WTC11 (cell line): ENCODE measurements around the gene VGF. TPM values are rescaled to one million over a fixed set of nuclear protein-coding genes. Genes with fewer than 3 reads are reported as not detected.

Experiments used
- AFF4 ChIP-seq: sonication (generic); formaldehyde crosslinking; IDR thresholded peaks from 2 replicates; pipeline ENCODE4 v1.8.1; 2023; ENCODE audit warnings: mild to moderate bottlenecking, missing genetic modification reagents, borderline replicate concordance
- ATF2 ChIP-seq: sonication (generic); formaldehyde crosslinking; IDR thresholded peaks from 2 replicates; pipeline ENCODE4 v1.8.1; 2022; ENCODE audit warnings: low read depth, missing genetic modification reagents, borderline replicate concordance
- ETV6 ChIP-seq: sonication (generic); formaldehyde crosslinking; IDR thresholded peaks from 2 replicates; pipeline ENCODE4 v1.8.1; 2022; ENCODE audit warnings: mild to moderate bottlenecking, missing genetic modification reagents
- IRF1 ChIP-seq: sonication (generic); formaldehyde crosslinking; IDR thresholded peaks from 2 replicates; pipeline ENCODE4 v1.8.0; 2023; ENCODE audit warnings: missing genetic modification reagents
- JAZF1 ChIP-seq: fragments of 250-450 bp; sonication (Bioruptor Pico); IDR thresholded peaks from 2 replicates; pipeline ENCODE4 v1.9.0; 2021; ENCODE audit warnings: moderate library complexity, mild to moderate bottlenecking, inconsistent platforms
- NFATC4 ChIP-seq: fragments of 250-450 bp; sonication (Bioruptor Pico); IDR thresholded peaks from 2 replicates; pipeline ENCODE4 v1.9.0; 2021; ENCODE audit warnings: mild to moderate bottlenecking
- NR2C2 ChIP-seq: sonication (generic); formaldehyde crosslinking; IDR thresholded peaks from 2 replicates; pipeline ENCODE4 v1.8.0; 2022; ENCODE audit warnings: mild to moderate bottlenecking, missing genetic modification reagents
- OVOL2 ChIP-seq: fragments of 250-450 bp; sonication (Bioruptor Pico); IDR thresholded peaks from 2 replicates; pipeline ENCODE4 v1.9.0; 2021; ENCODE audit warnings: mild to moderate bottlenecking, borderline replicate concordance
- RELA ChIP-seq: sonication (generic); formaldehyde crosslinking; IDR thresholded peaks from 2 replicates; pipeline ENCODE4 v1.8.1; 2022; ENCODE audit warnings: missing genetic modification reagents, mild to moderate bottlenecking, borderline replicate concordance
- SMAD3 ChIP-seq: sonication (generic); formaldehyde crosslinking; IDR thresholded peaks from 2 replicates; pipeline ENCODE4 v1.8.0; 2022; ENCODE audit warnings: missing genetic modification reagents, mild to moderate bottlenecking, borderline replicate concordance
- SP1 ChIP-seq: sonication (generic); formaldehyde crosslinking; conservative IDR thresholded peaks from 2 replicates; pipeline ENCODE4 v1.8.1; 2022; ENCODE audit warnings: missing genetic modification reagents
- TP53 ChIP-seq: sonication (generic); formaldehyde crosslinking; IDR thresholded peaks from 2 replicates; pipeline ENCODE4 v1.8.1; 2023; ENCODE audit warnings: mild to moderate bottlenecking, missing genetic modification reagents
- ZBTB21 ChIP-seq: sonication (generic); formaldehyde crosslinking; IDR thresholded peaks from 2 replicates; pipeline ENCODE4 v1.8.1; 2023; ENCODE audit warnings: mild to moderate bottlenecking, missing genetic modification reagents, borderline replicate concordance
- ZNF121 ChIP-seq: sonication (generic); formaldehyde crosslinking; IDR thresholded peaks from 2 replicates; pipeline ENCODE4 v1.8.0; 2023; ENCODE audit warnings: missing genetic modification reagents
- ZNF281 ChIP-seq: sonication (generic); formaldehyde crosslinking; IDR thresholded peaks from 2 replicates; pipeline ENCODE4 v1.8.0; 2023; ENCODE audit warnings: mild to moderate bottlenecking, missing genetic modification reagents
- ZNF416 ChIP-seq: fragments of 250-450 bp; sonication (Bioruptor Pico); IDR thresholded peaks from 2 replicates; pipeline ENCODE4 v1.9.0; 2021; ENCODE audit warnings: mild to moderate bottlenecking, inconsistent platforms
- ZNF423 ChIP-seq: fragments of 250-450 bp; sonication (Bioruptor Pico); IDR thresholded peaks from 2 replicates; pipeline ENCODE4 v2.1.2; 2022; ENCODE audit warnings: mild to moderate bottlenecking, moderate library complexity
- ZNF512 ChIP-seq: sonication (generic); formaldehyde crosslinking; IDR thresholded peaks from 2 replicates; pipeline ENCODE4 v1.8.1; 2022; ENCODE audit warnings: missing genetic modification reagents, borderline replicate concordance
- ZNF532 ChIP-seq: fragments of 250-450 bp; sonication (Bioruptor Pico); IDR thresholded peaks from 2 replicates; pipeline ENCODE4 v1.9.0; 2021; ENCODE audit warnings: mild to moderate bottlenecking, borderline replicate concordance
- total RNA-seq: library from RNA; stranded (reverse); gene quantifications from 3 replicates; pipeline ENCODE4 v1.2.3, GENCODE V29; 2021

Gene VGF
- total RNA-seq, 1 experiment from 2014 or later: 5.2 TPM

GRCh38 chr7:101153969-101154692 lies 11.2 kb downstream of the VGF start, which contains the start of gene AP1S1 (continued):
- TF ChIP-seq OVOL2 (CRISPR knock-in tag): no peak
- TF ChIP-seq SMAD3 (CRISPR knock-in tag): peak; percentile 28; the same call in 1 of the 2 replicates
- TF ChIP-seq JAZF1: no peak
- no peak for TF ChIP-seq NR2C2 (CRISPR knock-in tag)
- 0 out of 2 replicates have a peak, but pooled peaks have one; percentile 87 for TF ChIP-seq ZNF281 (CRISPR knock-in tag)
- TF ChIP-seq IRF1 (CRISPR knock-in tag): peak; percentile 94
- TF ChIP-seq ETV6 (CRISPR knock-in tag): peak; percentile 95
- no peak for TF ChIP-seq ZNF532 (CRISPR knock-in tag)
- no peak for TF ChIP-seq NFATC4 (CRISPR knock-in tag)
- no peak for TF ChIP-seq ZNF416 (CRISPR knock-in tag)
- peak; percentile 91 for TF ChIP-seq SP1 (CRISPR knock-in tag)
- no peak for TF ChIP-seq ATF2
- peak; percentile 76; the same call in 1 of the 2 replicates for TF ChIP-seq ZBTB21 (CRISPR knock-in tag)
- TF ChIP-seq RELA (CRISPR knock-in tag): no peak
- no peak for TF ChIP-seq ZNF423
- no peak for TF ChIP-seq ZNF512 (CRISPR knock-in tag)
- peak; percentile 93 for TF ChIP-seq TP53 (CRISPR knock-in tag)
- TF ChIP-seq AFF4: no peak
- TF ChIP-seq ZNF121 (CRISPR knock-in tag): no peak
- TF ChIP-seq, all 79 proteins: peak for 27
